HG03469 (cell line): Measurements from ENCODE around the gene PATJ.
"Not testable (repeated sequence)": the region's sequence is repeated elsewhere in the genome, so short reads cannot be mapped to it uniquely, and the experiment has no call there.

Experiments
- ATAC-seq: cut with Tn5 transposase; IDR thresholded peaks from one replicate; pipeline ENCODE4 v1.9.1; 2021; ENCODE audit warnings: mild to moderate bottlenecking, moderate library complexity, moderate number of reproducible peaks; ENCODE audit not compliant: unreplicated experiment

PATJ gene

GRCh38 chr1:61741711-61742619, at the start of gene PATJ:
Gene PATJ, plus strand, starts transcription at chr1:61742480. Its CDS starts 20,413 bp downstream, at chr1:61762893.
- peak; percentile 67 for ATAC-seq

- ATAC-seq, result no peak
Observed at GRCh38 chr1:61699911-61700851, 42.1 kb upstream of the PATJ start.

GRCh38 chr1:61708953-61709907, 33.0 kb upstream of the PATJ start:
- ATAC-seq, result no peak

- no peak for ATAC-seq
Observed at GRCh38 chr1:61709908-61710289, 32.4 kb upstream of the PATJ start.

GRCh38 chr1:61711257-61711656, 31.0 kb upstream of the PATJ start:
- not testable (repeated sequence) for ATAC-seq

- ATAC-seq, result no peak
Observed at GRCh38 chr1:61711969-61712368, 30.3 kb upstream of the PATJ start.

- not testable (repeated sequence) for ATAC-seq
Observed at GRCh38 chr1:61718996-61719663, 23.1 kb upstream of the PATJ start.

- ATAC-seq, result no peak
Observed at GRCh38 chr1:61724506-61724812, 17.8 kb upstream of the PATJ start.

GRCh38 chr1:61724813-61725694, 17.2 kb upstream of the PATJ start, which contains the start of gene TM2D1:
Gene TM2D1, minus strand, starts transcription at chr1:61725141. Its CDS starts 21 bp downstream, at chr1:61725120.
- peak; percentile 99 for ATAC-seq

- ATAC-seq, result no peak
Observed at GRCh38 chr1:61727544-61727943, 14.7 kb upstream of the PATJ start.

- ATAC-seq, result not testable (repeated sequence)
Observed at GRCh38 chr1:61730679-61731078, 11.6 kb upstream of the PATJ start.

- ATAC-seq, result no peak
Observed at GRCh38 chr1:61732726-61733125, 9.6 kb upstream of the PATJ start.

- no peak for ATAC-seq
Observed at GRCh38 chr1:61740751-61741700, 1.3 kb upstream of the PATJ start.

GRCh38 chr1:61742620-61743430, 545 bp downstream of the PATJ start:
- ATAC-seq, result peak; percentile 30

- no peak for ATAC-seq
Observed at GRCh38 chr1:61743431-61743705, 1.1 kb downstream of the PATJ start.

- ATAC-seq, result no peak
Observed at GRCh38 chr1:61743716-61744580, 1.7 kb downstream of the PATJ start.
